Vagina (tissue), 2 donors: ENCODE measurements around the gene FFAR3.

ENCODE experiments used
- POLR2A ChIP-seq, 2 donors: fragments of 450-650 bp; IDR thresholded peaks; one replicate each; pipeline ENCODE4 v1.6.1; 2017; ENCODE audit warnings: antibody characterized with exemption in 2 of 2, mild to moderate bottlenecking in 2 of 2, moderate library complexity in 2 of 2
- POLR2AphosphoS5 ChIP-seq, 2 donors: sonication (generic); formaldehyde crosslinking; IDR thresholded peaks; one replicate each; pipeline ENCODE4 v1.9.0; 2017; ENCODE audit warnings: antibody characterized with exemption in 2 of 2, mild to moderate bottlenecking in 2 of 2, low read depth in 1 of 2; ENCODE audit not compliant: insufficient read depth in 1 of 2
- TF ChIP-seq, protein P1 (sequence below), 3 experiments: fragments of 450-650 bp in 2 of 3; fragments of 200-600 bp in 1 of 3; sonication (generic) in 1 of 3; IDR thresholded peaks; one replicate each; pipeline ENCODE4 v1.5.1; 2017 to 2019; ENCODE audit warnings: antibody characterized with exemption in 3 of 3, mild to moderate bottlenecking in 2 of 3, moderate library complexity in 2 of 3

GRCh38 chr19:35400773-35401100 is 42.5 kb downstream of the FFAR3 start:
- TF ChIP-seq, protein P1, sequence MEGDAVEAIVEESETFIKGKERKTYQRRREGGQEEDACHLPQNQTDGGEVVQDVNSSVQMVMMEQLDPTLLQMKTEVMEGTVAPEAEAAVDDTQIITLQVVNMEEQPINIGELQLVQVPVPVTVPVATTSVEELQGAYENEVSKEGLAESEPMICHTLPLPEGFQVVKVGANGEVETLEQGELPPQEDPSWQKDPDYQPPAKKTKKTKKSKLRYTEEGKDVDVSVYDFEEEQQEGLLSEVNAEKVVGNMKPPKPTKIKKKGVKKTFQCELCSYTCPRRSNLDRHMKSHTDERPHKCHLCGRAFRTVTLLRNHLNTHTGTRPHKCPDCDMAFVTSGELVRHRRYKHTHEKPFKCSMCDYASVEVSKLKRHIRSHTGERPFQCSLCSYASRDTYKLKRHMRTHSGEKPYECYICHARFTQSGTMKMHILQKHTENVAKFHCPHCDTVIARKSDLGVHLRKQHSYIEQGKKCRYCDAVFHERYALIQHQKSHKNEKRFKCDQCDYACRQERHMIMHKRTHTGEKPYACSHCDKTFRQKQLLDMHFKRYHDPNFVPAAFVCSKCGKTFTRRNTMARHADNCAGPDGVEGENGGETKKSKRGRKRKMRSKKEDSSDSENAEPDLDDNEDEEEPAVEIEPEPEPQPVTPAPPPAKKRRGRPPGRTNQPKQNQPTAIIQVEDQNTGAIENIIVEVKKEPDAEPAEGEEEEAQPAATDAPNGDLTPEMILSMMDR (IDR thresholded peaks at IDR 0.05), result no peak
- TF ChIP-seq POLR2A (IDR thresholded peaks at IDR 0.05), result no peak
- no peak for TF ChIP-seq POLR2AphosphoS5 (IDR thresholded peaks at IDR 0.05; ENCODE audit: insufficient read depth in 1 of 2, low read depth in 1 of 2)
